HG03460 (cell line): ENCODE data around the gene MCRIP2.
"Not testable (repeated sequence)": the region's sequence is repeated elsewhere in the genome, so short reads cannot be mapped to it uniquely, and the experiment has no call there.

Source experiments
- ATAC-seq: cut with Tn5 transposase; IDR thresholded peaks from one replicate; pipeline ENCODE4 v1.9.1; 2021; ENCODE audit not compliant: unreplicated experiment

The MCRIP2 gene, protein sequence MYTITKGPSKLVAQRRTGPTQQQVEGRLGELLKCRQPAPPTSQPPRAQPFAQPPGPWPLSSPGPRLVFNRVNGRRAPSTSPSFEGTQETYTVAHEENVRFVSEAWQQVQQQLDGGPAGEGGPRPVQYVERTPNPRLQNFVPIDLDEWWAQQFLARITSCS

DNA sequence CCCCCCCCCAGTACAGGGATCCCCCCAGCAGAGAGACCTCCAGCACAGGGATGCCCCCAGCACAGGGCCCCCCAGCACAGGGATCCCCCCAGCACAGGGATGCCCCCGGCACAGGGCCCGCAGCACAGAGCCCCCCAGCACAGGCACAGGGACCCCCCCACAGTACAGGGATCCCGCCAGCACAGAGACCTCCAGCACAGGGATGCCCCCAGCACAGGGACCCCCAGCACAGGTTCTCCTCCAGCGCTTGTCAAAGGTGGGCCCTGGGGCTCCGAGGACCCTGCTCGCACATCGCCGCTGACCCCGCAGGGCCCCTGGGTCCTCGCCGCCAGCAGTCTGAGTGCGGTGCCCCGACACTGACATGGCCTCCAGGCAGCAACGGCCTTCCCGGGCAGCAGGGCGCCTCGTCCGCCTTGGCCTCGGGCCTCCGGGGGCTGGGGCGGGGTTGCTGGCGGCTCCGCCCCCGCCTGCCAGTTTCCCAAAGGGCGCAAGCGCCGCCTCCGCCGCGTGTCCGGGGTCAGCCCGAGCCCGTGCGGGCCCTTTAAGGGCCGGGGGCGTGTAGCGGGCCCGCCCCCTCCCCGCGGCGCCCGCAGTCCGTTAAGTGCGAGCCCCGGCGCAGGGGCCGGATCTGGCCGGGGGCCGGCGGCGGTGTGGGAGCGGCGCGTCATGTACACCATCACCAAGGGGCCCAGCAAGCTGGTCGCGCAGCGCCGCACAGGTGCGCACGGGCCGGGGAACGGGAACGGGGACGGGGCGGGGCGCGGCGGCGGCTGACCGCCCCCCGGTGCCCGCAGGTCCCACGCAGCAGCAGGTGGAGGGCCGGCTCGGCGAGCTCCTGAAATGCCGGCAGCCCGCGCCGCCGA lies at the start of gene MCRIP2:
Gene MCRIP2, plus strand, starts transcription at position 503 of the 863 bp plus-strand sequence. Its CDS starts 164 bp downstream, at position 667.
- ATAC-seq, result peak; percentile 46

DNA sequence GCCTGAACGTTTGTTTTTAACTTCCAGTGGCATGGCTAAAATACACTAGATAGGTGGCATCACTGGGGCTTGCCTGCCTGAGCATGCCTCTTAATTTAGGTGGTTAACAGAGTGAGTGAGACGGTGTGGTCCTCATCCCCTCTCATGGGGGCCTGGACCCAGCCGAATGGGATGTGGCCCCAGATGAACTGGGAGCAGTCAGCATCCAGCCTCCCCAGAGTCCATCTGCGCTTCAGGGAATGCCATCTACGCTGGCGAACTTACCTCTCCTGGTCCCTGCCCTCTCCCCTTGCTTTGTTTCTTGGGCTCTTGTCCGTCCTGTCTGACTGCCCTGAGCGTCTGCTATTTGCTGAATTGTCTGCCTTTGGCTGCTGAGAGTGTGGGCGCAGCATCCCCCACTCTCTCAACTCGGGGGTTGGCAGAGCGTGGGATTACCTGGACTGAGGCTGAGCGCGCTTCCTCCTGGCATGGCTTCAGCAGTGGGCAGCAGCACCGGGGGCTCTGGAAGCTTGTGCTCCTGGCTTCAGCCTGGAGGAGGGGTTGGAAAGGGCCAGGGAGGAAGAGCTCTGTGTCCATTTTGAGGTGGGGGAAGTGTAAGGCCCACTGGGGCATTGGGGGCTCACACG lies 49.6 kb upstream of the MCRIP2 start:
- no peak for ATAC-seq

DNA sequence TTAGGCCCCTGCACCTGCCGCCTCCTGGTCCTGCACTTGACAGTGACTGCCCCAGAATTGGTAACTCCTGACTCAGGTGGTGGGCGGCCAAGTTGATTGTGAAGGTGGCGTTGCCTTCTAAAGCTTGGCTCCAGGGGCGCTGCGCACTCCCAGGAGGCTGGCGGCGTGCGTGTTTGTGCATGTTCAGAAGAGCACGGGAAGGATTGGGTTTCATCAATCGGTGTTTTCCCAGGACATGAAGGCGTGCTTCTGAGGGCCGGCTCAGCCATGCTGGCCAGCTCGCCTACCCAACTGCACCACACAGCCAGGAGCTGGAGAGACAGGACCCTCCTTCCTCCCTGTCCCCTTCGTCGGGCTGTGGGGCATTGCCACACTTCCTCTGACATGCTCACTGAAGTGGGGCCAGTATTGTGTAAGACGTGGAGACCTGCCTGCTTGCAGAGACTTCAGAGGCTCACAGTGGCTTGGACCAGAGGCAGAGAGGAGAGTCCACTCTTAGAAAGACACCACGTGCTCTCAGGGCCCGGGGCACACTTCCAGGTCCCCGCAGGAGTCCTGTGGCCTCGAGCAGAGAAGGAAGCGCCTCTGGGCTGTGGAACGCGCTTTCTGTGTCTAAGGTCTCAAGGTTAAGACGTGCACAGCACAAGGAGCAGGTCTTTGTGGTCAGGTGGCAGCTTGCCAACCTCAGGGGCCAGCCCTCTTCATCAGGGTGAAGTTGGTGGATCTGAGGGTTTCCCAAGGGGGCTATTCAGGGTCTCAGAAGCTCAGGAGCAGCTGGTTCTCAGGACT lies 48.9 kb upstream of the MCRIP2 start:
- no peak for ATAC-seq

DNA sequence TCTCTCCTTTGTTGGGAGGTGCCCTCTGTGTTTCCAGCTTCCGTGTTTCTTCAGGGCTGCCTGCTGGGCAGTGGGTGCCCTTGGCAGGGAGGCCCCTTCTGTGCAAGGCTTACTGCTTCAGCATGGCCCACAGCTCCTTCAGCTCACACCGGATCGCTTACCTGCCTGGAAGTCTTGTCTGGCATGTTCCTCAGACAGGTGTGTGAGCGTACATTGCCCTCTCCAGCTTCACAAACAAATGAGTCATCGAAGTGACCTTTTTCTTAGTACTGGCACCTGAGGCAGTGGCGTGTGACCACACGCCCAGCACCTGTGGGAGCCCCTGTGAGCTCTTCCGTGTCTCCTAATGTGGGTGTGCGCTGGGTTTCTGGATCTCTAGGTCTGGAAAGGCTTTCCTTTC lies 48.2 kb upstream of the MCRIP2 start:
- no peak for ATAC-seq

DNA sequence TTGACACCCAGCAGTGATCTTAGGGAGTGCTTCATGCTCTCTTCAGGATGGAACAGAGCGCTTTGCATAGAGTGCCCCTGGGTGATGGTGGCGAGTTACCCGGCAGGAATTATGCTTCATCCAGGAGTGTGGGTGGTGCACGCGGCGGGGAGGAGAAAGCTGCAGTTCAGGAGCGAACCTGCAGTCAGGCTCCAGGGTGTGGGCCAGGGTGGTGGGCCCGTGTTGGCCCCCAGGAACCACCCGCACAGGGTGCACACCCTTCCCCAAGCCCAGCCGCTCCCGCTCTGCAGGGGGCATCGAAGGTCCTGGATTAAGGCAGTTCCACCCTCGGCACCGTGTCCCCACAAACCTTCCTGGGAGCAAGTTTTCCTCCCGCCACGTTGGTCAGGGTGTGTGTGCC lies 47.8 kb upstream of the MCRIP2 start:
- ATAC-seq, result no peak

DNA sequence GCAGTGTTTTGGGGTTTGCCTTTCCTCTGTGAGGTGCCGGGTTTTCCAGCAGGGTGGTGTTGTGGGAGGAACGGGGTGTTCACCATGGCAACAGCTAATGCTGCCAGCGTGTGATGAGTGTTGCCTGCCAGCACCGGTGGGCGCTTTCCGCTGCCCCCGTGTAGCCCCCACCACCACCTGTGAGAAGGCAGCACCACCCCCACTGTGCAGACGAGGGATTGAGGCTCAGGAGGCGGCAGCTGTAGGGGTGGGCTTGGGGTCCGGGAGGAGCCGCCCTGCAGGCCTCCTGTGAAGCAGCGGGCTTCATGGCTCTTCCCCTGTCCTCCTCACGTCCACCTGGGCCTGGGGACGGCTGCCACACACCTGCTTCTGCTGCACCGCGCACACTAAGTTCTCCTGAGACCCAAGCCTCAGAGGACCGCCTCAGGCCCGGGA lies 46.5 kb upstream of the MCRIP2 start:
- no peak for ATAC-seq

DNA sequence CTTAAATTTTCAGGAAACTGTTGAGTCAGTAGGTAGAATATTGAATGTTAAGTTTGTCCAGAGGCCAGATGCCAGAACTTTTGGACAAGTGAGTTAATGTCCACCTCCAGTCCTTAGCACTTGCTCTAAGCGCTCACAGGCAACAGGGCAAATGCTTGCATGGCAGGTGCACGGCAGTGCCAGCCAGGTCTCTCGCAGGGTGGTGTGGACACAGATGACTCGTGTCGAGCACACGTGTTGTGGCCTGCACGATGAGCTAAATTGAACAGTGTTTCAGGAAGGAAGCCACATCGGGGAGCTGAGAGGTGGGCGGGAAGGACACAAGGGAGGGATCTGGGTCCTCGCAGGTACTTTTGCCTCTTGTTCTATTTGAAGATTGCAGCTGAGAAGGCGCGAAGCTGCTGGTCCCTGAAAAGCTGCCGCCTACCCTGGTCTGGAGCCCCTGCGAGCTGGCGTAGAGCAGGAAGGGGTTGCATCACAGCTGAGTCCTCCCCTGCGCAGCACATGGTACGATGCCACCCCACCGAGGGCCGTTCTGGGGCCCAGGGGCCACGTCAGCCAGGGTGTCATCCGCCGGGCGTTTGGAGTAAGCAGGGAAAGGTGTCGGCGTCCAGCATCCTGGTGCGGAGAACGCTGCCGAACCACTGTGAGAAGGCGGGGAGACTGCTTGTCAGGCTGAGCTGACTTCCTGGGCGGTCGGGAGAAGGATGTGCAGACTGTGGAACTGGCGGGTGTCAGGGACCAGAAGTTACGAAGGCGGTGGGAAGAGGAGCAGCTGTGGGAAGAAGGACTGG lies 45.5 kb upstream of the MCRIP2 start:
- no peak for ATAC-seq

DNA sequence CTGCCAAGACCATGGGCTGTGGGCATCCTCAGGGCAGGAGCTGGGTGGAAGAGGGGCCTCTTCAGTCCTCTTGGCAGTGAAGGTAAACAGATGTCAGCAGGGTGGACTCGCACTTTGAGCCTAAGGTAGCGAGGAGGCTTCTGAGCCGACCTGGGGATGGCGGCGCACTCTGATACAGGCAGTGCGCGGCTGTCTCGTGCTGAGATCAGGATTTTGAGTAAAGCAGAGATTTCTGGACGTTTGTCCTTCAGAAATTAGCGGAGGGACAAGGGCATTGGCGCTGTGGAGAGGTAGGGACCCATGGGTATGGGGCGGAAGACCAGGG lies 44.9 kb upstream of the MCRIP2 start:
- ATAC-seq, result no peak

DNA sequence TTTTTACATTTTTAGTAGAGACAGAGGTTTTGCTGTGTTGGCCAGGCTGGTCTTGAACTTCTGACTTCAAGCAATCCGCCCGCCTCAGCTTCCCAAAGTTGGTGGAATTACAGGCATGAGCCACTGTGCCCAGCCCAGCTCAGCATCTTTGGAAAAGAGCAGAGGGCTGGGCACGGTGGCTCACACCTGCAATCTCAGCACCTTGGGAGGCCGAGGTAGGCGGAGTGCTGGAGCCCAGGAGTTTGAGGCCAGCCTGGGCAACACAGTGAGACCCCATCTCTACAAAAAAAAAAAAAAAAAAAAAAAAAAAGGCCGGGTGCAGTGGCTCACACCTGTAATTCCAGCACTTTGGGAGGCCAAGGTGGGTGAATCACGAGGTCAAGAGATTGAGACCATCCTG lies 44.0 kb upstream of the MCRIP2 start:
- ATAC-seq, result not testable (repeated sequence)

DNA sequence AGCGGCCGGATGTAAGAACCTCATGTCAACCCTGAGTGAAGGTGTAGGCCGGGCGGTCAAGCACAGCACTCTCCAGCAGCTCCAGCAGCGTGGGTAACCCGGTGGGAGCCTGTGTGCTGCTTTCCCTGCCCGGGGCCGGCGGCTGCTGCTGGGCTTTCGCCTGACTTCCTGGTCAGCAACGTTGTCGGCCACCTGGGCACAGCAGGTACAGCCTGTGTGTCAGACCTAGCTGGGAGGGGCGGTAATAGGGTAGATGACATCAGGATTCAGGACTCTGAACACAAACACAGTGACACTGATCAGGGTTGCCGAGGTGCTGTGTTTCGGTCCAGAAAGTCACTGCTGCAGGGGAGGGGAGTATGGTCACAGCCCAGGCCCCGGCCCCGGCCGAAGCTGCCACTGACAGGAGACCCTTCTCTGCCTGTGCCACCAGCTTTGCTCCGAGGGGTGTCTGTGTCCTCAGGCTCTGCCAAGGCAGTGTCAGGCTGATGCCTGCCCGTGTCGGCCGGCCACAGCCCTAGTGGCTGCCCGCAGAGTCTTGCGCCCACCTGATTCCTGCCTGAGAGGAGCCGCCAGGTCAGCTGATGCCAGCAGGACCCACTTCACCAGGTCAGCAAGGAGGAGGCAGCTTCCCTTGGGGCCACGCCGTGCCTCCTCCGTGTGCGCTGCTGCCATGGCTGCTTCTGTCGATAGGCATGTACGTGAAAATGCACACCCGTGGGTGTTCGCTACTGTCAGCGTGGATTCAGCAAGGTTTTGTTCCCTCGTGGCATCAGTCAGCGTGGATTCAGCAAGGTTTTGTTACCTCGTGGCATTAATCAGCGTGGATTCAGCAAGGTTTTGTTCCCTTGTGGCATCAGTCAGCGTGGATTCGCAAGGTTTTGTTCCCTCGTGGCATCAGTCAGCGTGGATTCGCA lies 42.5 kb upstream of the MCRIP2 start:
- no peak for ATAC-seq

DNA sequence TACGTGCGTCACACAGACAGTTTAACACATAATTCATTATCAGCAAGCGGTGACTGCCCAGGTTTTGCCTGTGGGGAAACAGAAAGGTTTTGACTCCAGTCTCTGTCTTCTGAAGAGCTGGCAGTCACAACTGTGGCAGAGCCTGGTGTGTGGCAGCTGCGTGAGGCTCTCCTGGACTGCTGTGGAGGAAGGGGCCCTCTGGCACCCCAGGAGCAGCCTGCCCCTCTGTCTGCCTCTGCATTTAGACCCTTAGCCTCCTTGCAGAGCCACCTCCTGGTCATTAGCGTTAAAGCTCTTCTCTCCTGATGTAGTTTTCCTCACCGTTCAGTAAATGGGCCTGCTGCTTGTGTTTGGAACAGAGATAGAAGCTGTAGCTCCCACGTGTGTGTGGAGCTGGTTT lies 40.8 kb upstream of the MCRIP2 start:
- ATAC-seq, result no peak

DNA sequence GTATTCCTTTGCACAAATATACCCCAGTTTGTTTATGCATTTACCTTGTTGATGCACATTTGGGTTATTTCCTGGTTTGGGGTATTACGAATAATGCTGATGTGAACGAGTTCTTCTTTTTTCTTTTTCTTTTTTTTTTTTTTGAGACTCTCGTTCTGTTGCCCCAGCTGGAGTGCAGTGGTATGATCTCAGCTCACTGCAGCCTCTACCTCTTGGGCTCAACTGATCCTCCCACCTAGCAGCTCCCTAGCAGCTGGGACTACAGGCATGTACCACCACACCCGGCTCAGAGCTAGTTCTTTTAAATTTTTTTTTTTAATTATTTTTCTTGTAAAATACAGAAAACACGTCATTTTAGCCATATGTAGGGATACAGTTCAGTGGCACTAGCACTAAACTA lies 37.7 kb upstream of the MCRIP2 start:
- ATAC-seq, result no peak

DNA sequence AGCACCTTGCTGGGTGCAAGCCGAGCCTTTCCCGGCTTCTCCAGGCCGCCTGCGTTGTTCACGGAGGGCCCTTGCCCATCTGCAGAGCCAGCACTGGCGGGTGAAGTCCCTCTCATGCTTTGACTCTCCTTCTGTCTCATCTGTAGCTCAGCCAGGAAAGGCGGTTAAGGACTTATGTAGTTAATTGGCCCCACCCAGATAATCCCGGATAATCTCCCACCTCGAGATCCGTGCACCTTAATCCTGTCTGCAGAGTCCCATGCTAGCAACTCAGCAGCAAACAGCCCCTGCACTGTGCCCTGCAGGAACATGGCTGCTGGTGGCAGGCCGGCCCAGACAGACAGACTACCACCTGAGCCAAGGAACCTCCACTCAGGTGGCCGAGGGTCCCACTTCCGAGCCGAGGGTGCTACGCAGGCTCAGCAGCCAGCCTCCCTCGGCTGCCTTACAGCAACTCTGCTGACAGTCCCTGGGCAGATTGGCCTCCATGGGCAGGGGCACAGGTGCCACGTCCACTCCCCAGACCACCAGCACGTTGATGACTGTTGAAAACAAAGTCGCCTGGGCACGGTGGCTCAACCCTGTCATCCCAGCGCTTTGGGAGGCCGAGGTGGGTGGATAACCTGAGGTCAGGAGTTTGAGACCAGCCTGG lies 34.8 kb upstream of the MCRIP2 start:
- ATAC-seq, result no peak

DNA sequence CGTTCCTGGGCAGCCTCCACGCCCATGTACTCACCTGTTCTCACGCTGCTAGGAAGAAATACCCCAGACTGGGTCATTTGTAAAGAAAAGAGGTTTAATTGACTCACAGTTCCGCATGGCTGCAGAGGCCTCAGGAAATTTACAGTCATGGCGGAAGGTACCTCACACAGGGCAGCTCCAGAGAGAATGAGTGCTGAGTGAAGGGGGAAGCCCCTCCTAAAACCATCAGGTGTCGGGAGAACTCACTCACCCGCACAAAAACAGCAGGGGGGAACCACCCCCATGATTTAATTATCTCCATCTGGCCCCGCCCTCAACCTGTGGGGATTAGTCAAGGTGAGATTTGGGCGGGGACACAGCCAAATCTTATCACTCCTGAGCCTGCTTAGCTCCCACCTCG lies 33.6 kb upstream of the MCRIP2 start:
- ATAC-seq, result no peak

DNA sequence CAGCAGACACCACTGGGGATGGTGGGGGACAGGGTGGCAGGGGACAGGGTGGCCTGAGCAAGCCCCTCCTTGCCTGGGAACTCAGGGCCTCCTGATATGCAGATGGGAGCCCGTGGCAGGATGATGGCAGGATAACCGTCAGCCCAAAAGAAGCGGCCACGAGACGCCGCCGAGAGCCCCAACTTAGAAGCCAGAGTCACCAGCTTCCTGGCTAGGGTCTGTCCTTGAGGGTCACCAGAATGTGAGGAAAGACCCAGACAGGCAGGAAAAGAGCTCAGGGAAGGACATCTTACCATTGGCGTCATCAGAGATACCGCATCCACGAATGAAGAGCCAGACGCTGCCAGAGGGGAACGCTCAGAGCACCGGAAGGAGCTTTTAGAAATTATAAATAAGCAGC lies 32.3 kb upstream of the MCRIP2 start:
- no peak for ATAC-seq

DNA sequence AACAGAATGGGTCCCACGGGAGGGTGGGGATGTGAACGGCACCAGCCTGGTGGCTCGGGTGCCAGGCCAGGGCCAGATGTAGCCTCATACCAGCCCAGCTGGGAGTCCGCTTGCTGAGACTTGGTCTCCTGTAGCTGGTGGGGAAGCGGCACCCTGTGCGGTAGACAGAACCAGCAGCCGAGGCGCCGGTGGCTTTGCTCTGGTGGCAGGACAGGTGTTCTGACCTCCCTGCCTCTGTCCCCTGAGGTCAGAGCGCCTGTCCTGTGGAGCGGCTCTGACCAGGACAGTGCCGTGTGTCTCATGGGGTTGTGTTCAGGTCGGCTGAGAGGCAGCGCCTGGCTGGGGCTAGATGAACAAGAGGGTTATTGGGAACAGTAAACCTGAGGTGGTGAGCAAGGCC lies 31.6 kb upstream of the MCRIP2 start:
- ATAC-seq, result no peak

DNA sequence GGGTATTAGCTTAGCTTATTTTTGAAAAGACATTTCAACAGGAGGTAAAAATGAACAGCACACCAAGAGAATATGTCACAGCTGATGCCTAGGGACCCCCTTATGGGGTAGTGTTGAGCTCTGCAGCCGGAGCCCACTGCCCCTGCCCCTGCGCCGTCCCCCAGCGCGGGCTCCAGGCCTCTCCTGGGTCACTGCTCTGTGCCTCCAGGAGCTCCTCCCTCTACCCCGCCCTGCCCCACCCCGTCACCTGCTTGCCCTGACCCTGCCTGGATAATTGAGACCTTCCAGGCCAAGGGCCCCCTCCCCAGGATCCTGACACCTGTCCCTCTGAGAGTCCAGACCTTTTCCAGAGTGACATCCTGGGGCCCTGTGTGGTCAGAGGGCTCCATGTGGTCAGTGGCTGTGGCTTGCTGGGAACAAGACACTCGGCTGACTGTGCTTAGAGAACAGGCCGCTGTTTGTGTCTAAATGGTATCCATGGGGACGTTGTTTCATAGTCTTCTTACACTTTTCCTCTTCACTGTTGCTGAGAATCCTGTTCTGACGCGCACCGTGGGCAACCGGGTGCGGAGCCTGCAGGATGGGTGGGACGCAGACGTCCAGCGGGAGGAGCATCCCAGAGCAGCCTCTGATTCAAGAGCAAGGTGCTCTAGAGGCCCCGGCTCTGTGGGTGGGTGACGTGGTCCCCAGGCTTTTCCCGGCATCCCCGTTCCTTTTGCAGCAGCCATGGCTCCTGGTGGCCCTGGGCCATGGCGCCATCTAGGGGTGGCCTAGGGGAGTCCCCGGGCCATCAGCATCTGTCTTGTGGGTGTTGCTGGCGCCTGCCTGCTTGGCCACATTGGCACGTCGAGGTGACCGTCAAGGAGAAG lies 30.9 kb upstream of the MCRIP2 start:
- ATAC-seq, result no peak

DNA sequence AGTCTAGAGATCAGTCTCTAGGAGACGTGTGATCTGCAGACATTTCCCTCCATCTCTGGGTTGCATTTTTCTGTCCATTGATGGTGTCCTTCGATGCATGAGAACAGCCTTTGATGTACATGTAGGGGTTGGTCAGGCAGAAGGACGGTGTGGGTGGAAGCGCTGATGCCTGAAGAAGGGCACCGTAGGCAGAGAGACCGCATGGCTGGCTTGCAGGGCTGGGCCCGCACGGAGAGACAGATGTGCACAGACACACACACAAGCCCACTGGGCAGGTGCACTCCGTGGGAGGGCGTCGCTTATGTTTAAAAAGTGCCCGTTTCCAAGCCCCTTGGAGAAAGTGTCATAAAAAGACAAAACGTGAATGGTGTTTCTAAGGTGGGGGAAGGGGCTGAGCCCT lies 26.5 kb upstream of the MCRIP2 start:
- ATAC-seq, result no peak
